ENCODE results near the gene ADAMTS2.

ADAMTS2 gene

GRCh38 chr5:179256328-179257175, 88.7 kb downstream of the ADAMTS2 start:
- TF ChIP-seq ZBTB7A (IDR thresholded peaks at IDR 0.05; ENCODE audit: low read depth) (no peak), EGR1 (IDR thresholded peaks at IDR 0.05) (no peak), CEBPB (IDR thresholded peaks at IDR 0.05) (no peak), FOXM1 (IDR thresholded peaks at IDR 0.05; ENCODE audit: borderline replicate concordance, low read depth) (no peak)
- TF ChIP-seq, protein P1, sequence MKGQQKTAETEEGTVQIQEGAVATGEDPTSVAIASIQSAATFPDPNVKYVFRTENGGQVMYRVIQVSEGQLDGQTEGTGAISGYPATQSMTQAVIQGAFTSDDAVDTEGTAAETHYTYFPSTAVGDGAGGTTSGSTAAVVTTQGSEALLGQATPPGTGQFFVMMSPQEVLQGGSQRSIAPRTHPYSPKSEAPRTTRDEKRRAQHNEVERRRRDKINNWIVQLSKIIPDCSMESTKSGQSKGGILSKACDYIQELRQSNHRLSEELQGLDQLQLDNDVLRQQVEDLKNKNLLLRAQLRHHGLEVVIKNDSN (IDR thresholded peaks at IDR 0.05) = no peak

- TF ChIP-seq RAD21 (IDR thresholded peaks at IDR 0.05; ENCODE audit: low read depth) (no peak), CEBPB (IDR thresholded peaks at IDR 0.05) (no peak), REST (IDR thresholded peaks at IDR 0.05; ENCODE audit: low read depth) (no peak), FOXM1 (IDR thresholded peaks at IDR 0.05; ENCODE audit: borderline replicate concordance, low read depth) (no peak), EGR1 (IDR thresholded peaks at IDR 0.05) (no peak), NFIC (IDR thresholded peaks at IDR 0.05) (no peak)
Measured at GRCh38 chr5:179255527-179256327, 89.5 kb downstream of the ADAMTS2 start.

DNA sequence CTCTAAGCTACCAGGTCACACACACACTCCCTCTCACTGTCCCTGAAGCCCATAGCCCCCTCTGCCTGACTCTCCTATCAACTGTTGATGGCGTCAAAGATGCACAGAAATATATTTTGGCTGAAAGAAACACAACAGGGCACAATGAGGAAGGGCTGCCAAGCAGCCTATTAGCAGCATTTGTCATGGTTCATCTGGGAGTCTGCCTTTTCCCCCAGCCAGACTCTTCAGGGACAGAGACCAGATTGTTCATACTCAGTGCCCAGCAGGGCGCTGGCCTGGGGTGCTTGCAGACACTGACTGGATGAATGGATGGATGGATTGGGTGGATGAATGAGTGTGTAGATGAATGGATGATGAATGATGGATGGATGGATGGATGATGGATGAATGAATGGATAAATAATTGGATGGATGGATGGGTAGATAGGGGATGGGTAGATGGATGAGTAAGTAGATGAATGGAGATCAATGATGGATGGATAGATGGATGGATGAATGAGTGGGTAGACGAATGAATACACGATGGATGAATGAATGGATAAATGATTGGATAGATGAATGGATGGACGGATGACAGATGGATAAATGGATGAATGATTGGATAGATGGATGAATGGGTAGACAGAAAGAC, 90.5 kb downstream of the ADAMTS2 start:
- TF ChIP-seq, protein P1 (IDR thresholded peaks at IDR 0.05) = no peak
- TF ChIP-seq TCF12 (IDR thresholded peaks at IDR 0.05; ENCODE audit: low read depth) = no peak
- no peak for TF ChIP-seq REST (IDR thresholded peaks at IDR 0.05; ENCODE audit: low read depth)
- TF ChIP-seq, protein P2, sequence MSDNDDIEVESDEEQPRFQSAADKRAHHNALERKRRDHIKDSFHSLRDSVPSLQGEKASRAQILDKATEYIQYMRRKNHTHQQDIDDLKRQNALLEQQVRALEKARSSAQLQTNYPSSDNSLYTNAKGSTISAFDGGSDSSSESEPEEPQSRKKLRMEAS (IDR thresholded peaks at IDR 0.05) = no peak
- TF ChIP-seq FOXM1 (IDR thresholded peaks at IDR 0.05; ENCODE audit: borderline replicate concordance, low read depth) = no peak
- TF ChIP-seq TEAD4 (IDR thresholded peaks at IDR 0.05) = no peak
- TF ChIP-seq TAF1 (IDR thresholded peaks at IDR 0.05; ENCODE audit: low read depth) = no peak
- no peak for TF ChIP-seq NFIC (IDR thresholded peaks at IDR 0.05)
- no peak for TF ChIP-seq EP300 (IDR thresholded peaks at IDR 0.05; ENCODE audit: borderline replicate concordance)
- no peak for TF ChIP-seq YY1 (IDR thresholded peaks at IDR 0.05; ENCODE audit: low read depth)
- TF ChIP-seq CEBPB (IDR thresholded peaks at IDR 0.05) = no peak
- TF ChIP-seq EGR1 (IDR thresholded peaks at IDR 0.05) = no peak
- TF ChIP-seq RAD21 (IDR thresholded peaks at IDR 0.05; ENCODE audit: low read depth) = no peak

GRCh38 chr5:179253730-179254129, 91.5 kb downstream of the ADAMTS2 start:
- TF ChIP-seq TEAD4 (IDR thresholded peaks at IDR 0.05) = no peak
- TF ChIP-seq EP300 (IDR thresholded peaks at IDR 0.05; ENCODE audit: borderline replicate concordance) = no peak
- TF ChIP-seq REST (IDR thresholded peaks at IDR 0.05; ENCODE audit: low read depth) = no peak
- no peak for TF ChIP-seq EGR1 (IDR thresholded peaks at IDR 0.05)
- no peak for TF ChIP-seq FOXM1 (IDR thresholded peaks at IDR 0.05; ENCODE audit: borderline replicate concordance, low read depth)
- TF ChIP-seq, protein P2 (IDR thresholded peaks at IDR 0.05) = no peak
- TF ChIP-seq, protein P1 (IDR thresholded peaks at IDR 0.05) = no peak
- TF ChIP-seq YY1 (IDR thresholded peaks at IDR 0.05; ENCODE audit: low read depth) = no peak
